ENCODE measurements around the gene WWC2.
"Not testable (repeated sequence)": the region's sequence is repeated elsewhere in the genome, so short reads cannot be mapped to it uniquely, and the experiment has no call there.

GRCh38 chr4:183152232-183152631 lies 53.2 kb downstream of the WWC2 start:
- TF ChIP-seq, protein P1, sequence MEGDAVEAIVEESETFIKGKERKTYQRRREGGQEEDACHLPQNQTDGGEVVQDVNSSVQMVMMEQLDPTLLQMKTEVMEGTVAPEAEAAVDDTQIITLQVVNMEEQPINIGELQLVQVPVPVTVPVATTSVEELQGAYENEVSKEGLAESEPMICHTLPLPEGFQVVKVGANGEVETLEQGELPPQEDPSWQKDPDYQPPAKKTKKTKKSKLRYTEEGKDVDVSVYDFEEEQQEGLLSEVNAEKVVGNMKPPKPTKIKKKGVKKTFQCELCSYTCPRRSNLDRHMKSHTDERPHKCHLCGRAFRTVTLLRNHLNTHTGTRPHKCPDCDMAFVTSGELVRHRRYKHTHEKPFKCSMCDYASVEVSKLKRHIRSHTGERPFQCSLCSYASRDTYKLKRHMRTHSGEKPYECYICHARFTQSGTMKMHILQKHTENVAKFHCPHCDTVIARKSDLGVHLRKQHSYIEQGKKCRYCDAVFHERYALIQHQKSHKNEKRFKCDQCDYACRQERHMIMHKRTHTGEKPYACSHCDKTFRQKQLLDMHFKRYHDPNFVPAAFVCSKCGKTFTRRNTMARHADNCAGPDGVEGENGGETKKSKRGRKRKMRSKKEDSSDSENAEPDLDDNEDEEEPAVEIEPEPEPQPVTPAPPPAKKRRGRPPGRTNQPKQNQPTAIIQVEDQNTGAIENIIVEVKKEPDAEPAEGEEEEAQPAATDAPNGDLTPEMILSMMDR (IDR thresholded peaks at IDR 0.05; ENCODE audit: low read depth, low read length), result not testable (repeated sequence)
- not testable (repeated sequence) for TF ChIP-seq POLR2A (IDR thresholded peaks at IDR 0.05; ENCODE audit: extremely low read depth, insufficient read length); MAX (IDR thresholded peaks at IDR 0.05; ENCODE audit: low read depth, low read length)

Data from NB4 (cell line).